GM12872 (cell line): ENCODE measurements around the gene TEX14.

ENCODE experiments used
- TF ChIP-seq, protein P1 (sequence below): IDR thresholded peaks from 3 replicates; pipeline ENCODE4 v1.5.1; 2011; ENCODE audit warnings: low read depth, mild to moderate bottlenecking, low read length, moderate library complexity; ENCODE audit not compliant: insufficient read depth

TEX14 gene, protein sequence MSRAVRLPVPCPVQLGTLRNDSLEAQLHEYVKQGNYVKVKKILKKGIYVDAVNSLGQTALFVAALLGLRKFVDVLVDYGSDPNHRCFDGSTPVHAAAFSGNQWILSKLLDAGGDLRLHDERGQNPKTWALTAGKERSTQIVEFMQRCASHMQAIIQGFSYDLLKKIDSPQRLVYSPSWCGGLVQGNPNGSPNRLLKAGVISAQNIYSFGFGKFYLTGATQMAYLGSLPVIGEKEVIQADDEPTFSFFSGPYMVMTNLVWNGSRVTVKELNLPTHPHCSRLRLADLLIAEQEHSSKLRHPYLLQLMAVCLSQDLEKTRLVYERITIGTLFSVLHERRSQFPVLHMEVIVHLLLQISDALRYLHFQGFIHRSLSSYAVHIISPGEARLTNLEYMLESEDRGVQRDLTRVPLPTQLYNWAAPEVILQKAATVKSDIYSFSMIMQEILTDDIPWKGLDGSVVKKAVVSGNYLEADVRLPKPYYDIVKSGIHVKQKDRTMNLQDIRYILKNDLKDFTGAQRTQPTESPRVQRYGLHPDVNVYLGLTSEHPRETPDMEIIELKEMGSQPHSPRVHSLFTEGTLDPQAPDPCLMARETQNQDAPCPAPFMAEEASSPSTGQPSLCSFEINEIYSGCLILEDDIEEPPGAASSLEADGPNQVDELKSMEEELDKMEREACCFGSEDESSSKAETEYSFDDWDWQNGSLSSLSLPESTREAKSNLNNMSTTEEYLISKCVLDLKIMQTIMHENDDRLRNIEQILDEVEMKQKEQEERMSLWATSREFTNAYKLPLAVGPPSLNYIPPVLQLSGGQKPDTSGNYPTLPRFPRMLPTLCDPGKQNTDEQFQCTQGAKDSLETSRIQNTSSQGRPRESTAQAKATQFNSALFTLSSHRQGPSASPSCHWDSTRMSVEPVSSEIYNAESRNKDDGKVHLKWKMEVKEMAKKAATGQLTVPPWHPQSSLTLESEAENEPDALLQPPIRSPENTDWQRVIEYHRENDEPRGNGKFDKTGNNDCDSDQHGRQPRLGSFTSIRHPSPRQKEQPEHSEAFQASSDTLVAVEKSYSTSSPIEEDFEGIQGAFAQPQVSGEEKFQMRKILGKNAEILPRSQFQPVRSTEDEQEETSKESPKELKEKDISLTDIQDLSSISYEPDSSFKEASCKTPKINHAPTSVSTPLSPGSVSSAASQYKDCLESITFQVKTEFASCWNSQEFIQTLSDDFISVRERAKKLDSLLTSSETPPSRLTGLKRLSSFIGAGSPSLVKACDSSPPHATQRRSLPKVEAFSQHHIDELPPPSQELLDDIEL (N-terminal part only)

GRCh38 chr17:58691701-58692238 is at the start of gene TEX14:
Gene TEX14, minus strand, starts transcription at chr17:58692045. Its CDS starts 40,044 bp downstream, at chr17:58652001.
- TF ChIP-seq, protein P1, sequence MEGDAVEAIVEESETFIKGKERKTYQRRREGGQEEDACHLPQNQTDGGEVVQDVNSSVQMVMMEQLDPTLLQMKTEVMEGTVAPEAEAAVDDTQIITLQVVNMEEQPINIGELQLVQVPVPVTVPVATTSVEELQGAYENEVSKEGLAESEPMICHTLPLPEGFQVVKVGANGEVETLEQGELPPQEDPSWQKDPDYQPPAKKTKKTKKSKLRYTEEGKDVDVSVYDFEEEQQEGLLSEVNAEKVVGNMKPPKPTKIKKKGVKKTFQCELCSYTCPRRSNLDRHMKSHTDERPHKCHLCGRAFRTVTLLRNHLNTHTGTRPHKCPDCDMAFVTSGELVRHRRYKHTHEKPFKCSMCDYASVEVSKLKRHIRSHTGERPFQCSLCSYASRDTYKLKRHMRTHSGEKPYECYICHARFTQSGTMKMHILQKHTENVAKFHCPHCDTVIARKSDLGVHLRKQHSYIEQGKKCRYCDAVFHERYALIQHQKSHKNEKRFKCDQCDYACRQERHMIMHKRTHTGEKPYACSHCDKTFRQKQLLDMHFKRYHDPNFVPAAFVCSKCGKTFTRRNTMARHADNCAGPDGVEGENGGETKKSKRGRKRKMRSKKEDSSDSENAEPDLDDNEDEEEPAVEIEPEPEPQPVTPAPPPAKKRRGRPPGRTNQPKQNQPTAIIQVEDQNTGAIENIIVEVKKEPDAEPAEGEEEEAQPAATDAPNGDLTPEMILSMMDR = no peak

DNA sequence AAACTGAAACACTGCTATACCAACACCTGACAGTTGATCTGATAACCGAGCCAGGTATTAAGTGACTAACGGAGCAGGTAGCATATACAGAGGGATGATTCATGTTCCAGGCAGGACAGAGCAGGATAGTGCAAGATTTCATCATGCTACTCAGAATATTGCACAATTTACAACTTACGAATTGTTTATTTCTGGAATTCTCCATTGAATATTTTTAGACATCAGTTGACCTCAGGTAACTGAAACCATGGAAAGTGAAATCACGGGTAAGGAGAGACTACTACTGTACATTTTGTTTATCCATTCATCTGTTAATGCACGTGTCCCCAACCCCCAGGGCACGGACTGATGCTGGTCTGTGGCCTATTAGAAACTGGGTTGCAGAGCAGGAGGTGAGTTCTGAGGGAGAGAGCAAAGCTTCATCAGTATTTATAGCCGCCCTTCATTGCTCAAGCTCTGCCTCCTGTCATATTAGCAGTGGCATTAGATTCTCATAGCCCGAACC is 49.3 kb upstream of the TEX14 start:
- TF ChIP-seq, protein P1 = no peak

GRCh38 chr17:58734811-58735210 is 43.0 kb upstream of the TEX14 start:
- TF ChIP-seq, protein P1 = no peak

DNA sequence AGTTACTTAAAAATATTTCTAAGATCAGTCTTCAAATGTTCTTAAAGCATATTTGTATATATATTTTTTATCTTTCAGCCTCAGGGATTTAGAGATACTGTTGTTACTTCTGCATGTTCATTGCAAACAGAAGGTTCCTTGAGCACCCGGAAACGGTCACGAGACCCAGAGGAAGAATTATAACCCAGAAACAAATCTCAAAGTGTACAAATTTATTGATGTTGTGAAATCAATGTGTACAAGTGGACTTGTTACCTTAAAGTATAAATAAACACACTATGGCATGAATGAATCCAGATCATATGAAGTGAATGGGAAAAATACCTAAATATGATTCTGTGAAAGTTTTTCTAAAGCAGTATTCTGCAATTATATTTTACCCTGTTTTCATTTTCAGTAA is 42.2 kb upstream of the TEX14 start:
- TF ChIP-seq, protein P1 = no peak

DNA sequence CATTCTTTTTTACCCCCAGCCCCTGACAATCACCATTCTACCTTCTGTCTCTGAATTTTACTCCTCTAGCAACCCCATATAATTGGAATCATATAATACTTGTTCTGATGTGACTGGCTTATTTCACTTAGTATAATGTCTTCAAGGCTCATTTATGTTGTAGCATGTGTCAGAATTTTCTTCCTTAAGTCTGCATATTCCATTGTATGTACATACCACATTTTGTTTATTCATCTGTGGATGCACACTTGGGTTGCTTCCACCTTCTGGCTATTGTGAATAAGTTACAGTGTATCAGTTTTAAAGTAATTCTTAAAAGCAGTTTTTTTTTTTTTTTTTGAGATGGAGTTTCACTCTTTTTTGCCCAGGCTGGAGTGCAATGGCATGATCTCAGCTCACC is 39.1 kb upstream of the TEX14 start:
- TF ChIP-seq, protein P1 = no peak

GRCh38 chr17:58728798-58729197 is 37.0 kb upstream of the TEX14 start:
- TF ChIP-seq, protein P1 = no peak
